NCI-H2029 treated with DMSO at 0.1 percent for 48 hours (cell line): ENCODE results near the gene LTO1.

Experiments
- DNase-seq: peaks from one replicate; lab custom pipeline; 2025; lab: John Stamatoyannopoulos, UW

LTO1 gene

DNA sequence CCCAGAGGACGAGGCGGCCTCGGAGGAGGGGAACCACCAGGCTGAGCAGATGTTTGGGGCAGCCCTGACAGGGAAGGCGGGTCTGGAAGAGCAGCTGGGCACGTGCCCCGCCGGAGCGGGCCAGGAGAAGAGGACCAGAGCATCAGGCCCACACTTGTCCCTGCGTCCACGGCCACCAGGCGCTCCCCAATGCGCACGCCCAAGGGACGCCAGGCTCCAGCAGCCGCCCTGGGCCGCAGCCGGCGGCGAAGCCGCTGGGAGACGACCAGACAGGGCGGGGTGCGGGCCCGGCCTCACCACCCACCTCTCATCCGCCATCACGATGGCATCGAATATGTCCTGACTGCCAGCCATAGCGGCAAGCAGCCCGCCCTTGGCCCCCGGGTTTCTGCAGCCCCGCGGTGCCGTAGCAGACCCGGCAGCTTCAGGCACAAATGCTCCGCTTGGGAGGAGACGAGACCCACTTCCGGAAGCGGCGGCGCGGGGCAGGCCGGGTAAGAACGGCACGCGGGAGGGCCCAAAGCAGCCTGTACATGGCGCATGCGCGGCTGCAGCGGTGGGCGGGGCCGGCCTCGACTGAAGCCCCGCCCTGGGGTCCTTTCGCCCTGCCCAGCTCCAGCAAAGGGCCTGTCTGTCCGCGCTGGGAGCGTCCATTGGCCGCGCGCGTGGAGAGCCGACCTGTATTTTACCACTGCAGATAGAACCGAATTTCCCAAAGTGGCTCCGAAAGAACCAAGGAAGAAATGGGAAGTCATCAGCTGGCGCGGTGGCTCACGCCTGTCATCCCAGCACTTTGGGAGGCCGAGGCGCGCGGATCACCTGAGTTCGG is at the start of gene LTO1:
LTO1 (minus strand) TSS at position 468 of the 829 bp plus-strand sequence; CDS start at position 354, 114 bp downstream.
- peak; percentile 79 for DNase-seq

GRCh38 chr11:69721745-69722144 is 46.6 kb upstream of the LTO1 start:
- DNase-seq, result no peak

DNA sequence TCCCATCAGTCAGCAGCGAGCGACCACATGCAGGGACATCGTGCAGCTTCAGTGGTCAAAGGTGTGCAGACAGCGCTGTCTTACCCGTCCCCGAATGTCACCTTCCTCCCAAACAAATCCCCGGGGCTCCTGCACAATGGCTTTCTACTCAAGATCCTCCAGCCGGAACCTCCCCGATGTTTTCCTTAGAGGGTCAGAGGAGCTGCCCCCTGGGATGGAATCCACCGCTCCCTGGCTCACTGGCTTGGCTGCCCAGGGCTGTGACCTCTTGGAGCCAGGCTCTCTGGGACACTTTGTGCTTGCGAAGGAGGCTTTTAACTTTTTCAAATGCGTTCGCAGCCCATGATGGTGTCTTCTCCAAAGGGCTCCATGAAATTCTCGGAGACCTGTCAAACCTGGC is 46.0 kb upstream of the LTO1 start:
- DNase-seq, result no peak

GRCh38 chr11:69718912-69719311 is 43.8 kb upstream of the LTO1 start:
- DNase-seq, result no peak

DNA sequence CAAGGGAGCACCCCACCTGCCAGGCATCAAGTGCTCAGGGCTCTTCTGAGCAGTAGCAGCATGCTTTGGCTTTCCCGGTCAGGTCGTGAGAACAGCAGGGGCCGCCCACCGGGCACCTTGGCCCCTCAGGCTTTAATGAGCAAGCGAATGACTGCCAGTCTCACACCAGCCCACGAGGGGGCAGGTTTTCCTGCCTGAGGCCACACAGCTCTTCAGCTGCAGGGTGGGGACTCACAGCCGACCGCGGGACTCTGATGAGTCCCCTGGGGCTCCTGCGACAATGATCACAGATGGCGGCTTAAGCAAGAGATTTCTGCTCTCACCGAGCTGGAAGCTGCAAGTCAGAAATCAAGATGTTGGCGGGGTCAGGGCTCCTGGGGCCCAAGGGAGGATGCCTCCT is 43.0 kb upstream of the LTO1 start:
- no peak for DNase-seq

- DNase-seq, result no peak
Measured at GRCh38 chr11:69716891-69717747, 42.0 kb upstream of the LTO1 start.

- DNase-seq, result no peak
Measured at GRCh38 chr11:69716099-69716498, 40.9 kb upstream of the LTO1 start.

GRCh38 chr11:69715446-69715845 is 40.3 kb upstream of the LTO1 start:
- DNase-seq, result no peak

GRCh38 chr11:69711822-69712801 is 37.0 kb upstream of the LTO1 start:
- no peak for DNase-seq

DNA sequence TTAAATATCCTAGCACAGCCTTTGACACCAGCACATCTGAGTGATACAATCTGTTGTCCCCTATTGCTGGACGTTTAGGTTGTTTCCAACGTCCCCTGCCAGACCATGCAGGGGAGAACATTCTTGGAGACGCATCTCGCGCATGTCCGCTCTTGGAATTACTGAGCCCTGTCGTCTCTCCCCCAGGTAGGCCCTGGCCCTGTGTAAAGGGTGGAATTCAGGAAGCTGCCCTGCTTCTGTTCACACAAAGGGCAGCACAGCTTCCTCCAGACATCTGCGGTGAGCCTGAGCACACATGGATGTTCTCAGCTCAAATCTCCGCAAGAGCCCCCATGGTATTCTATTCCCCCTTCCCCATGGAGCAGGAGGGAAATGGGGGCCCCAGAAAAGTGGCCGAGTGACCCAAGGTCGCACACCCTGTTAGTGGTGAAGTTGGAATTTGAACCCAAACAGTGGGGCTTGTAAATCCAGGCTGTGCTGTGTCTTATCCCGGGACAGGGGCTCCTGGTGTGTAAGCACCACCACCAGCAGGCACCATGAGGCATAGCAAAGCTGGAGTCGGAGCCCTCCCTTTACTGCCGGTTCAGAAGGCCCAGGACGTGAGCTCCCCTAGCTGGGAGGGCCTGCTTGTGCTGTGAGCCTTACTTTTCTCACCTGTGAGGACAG is 33.7 kb upstream of the LTO1 start:
- DNase-seq, result no peak

DNA sequence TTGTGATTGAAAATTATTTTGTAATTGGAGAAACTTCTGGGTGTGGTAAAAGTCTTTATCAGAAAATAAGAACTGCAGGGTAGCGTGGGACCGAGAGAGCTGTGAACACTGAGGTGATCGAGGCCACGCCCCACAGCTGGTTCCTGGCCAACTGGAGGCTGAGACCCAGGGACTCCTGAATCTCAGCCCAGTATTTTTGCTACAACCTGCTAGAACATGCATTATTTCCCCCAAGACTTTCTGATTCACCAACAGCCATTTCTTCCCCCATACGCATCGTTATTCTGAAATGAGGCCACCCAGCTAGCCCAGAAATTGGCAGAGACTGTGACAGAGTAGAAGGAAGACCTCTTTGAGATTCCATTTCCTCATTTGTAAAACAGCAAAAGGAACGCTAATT is 32.0 kb upstream of the LTO1 start:
- DNase-seq, result no peak

DNA sequence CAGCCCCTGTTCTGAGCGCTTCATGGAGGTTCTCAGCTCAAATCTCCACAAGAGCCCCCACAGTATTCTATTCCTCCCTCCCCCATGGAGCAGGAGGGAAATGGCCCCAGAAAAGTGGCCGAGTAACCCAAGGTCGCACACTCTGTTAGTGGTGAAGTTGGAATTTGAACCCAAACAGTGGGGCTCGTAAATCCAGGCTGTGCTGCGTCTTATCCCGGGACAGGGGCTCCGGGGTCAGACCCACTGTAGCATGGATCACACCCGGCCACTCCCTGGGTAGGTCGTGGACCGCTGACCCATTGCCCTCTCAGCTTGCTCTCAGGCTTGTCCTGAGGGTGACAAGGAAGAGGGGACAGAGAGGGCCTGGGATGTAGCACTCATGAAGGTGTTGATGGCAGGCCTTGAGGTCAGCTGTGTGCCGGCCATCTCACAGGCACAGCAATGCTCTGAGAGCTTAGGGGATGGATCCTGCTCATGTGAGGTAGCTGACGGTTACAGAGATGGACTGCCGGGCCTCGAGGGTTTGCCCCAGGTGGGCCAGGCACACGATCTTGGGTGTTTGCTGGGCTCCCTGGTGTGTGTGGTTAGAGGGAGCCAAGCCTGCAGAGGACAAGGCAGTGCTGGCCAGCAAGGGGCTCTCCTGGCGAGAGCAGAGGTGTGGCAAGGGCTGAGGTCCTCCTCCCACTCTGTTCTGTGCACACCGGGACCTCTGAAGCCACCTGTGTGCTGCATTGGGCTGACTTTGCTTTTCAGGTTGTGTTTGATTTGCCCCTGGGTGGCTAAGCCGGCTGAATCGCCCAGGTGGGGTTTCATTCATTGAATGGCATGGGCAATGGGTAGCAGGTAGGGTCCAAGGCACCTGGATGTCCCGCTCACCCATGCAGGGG is 31.0 kb upstream of the LTO1 start:
- no peak for DNase-seq

DNA sequence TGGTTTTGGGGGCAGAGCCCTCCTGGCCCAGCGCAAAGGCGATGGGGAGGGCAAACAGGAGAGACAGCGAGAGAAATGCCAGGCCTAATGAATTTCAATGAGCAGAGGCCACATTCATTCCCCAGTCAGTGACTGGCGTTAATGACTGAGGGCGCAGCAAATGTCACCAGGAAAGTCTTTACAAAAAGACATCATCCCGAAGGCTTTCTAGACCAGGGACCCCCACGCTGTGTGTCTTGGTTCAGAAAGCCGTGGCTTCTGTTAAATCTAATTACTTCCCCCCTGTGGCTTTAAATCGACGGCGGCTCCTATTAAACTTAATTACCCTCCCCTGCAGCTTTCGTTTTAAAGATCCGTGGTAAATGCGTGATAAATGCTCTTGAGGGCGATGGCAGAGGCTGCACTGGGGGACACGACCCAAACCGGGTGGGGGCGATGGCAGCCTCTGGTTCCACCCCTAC is 30.2 kb upstream of the LTO1 start:
- DNase-seq, result no peak

- DNase-seq, result no peak
Measured at GRCh38 chr11:69704508-69705253, 29.5 kb upstream of the LTO1 start.

GRCh38 chr11:69703768-69704507 is 28.8 kb upstream of the LTO1 start, which contains the start of gene FGF19:
FGF19 (minus strand) TSS chr11:69704022; CDS start chr11:69703876, 146 bp downstream.
- DNase-seq, result no peak

DNA sequence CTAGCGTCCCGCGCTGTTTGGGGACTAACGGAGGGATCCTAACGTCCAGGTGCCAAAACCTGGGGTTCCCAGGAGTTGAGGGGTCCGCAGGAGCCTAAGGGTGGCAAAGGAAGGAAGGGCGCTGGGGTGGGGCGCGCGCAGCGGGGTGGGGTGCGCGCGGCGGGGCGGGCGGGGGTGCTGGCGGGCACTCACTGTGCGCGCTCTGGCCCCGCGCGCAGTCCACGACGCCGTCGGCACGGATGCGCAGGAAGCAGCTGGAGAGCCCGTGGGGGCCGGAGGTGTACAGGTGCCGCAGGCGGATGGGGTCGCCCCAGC is 28.3 kb upstream of the LTO1 start:
- no peak for DNase-seq

GRCh38 chr11:69702769-69703452 is 27.8 kb upstream of the LTO1 start:
- no peak for DNase-seq

DNA sequence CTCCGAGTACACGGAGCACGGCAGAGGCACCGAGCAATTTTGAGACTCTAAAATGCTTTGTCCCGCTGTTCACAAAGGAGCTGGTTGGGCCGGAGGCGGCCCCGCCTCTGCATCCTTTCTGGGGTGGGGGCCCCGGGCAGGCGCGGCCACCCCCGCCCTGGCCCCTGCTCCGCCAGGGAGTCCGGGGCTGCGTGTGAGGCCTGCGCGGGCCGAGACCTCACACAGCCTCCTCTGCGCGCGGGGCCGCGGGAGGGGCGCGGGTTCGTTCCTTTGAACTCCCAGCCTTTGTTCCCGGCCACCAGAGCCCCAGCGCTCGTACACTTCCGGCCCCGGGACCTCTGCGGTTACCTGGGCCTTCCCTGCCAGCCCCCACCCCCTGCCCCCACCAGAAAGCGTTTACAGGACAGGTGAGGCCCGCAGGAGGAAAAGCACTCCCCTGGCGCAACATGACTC is 27.1 kb upstream of the LTO1 start:
- no peak for DNase-seq
